SU-DHL-6 (cell line): ENCODE measurements around the gene SETD1A.
"Not testable (repeated sequence)": the region's sequence is repeated elsewhere in the genome, so short reads cannot be mapped to it uniquely, and the experiment has no call there.

Experiments used
- CTCF ChIP-seq: fragments of 200-600 bp; sonication (generic); IDR thresholded peaks from one replicate; pipeline ENCODE4 v1.5.1; 2017; ENCODE audit warnings: antibody characterized with exemption, mild to moderate bottlenecking, low read length, moderate library complexity; ENCODE audit not compliant: insufficient read depth, poor library complexity, severe bottlenecking
- EZH2phosphoT487 ChIP-seq: fragments of 200-600 bp; sonication (generic), shearing (Covaris generic); conservative IDR thresholded peaks from 2 replicates; pipeline ENCODE4 v1.6.1; 2018; ENCODE audit warnings: mild to moderate bottlenecking, antibody characterized with exemption, low read length, moderate library complexity, mixed read lengths

DNA sequence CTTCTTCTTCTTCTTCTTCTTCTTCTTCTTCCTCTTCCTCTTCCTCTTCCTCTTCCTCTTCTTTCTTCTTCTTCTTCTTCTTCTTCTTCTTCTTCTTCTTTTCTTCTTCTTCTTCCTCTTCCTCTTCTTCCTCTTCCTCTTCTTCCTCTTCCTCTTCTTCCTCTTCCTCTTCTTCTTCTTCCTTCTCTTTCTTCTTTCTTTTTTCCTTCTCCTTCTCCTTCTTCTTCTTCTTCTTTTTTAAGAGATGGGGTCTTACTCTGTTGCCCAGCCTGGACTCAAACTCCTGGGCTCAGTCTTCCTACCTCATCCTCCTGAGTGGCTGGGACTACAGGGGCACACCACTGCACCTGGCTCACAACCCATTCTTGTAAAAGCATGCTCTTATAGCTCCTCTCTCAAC is 55.7 kb downstream of the SETD1A start:
- TF ChIP-seq CTCF, EZH2phosphoT487: not testable (repeated sequence)
